T-helper 22 cell (primary cell): Measurements from ENCODE around the gene BHLHE40.

Experiments used
- DNase-seq: peaks from one replicate; pipeline ENCODE4 v3.0.0-alpha.2; 2020; ENCODE audit warnings: low read depth

Gene BHLHE40

GRCh38 chr3:4979428-4980228 lies at the start of gene BHLHE40:
Gene BHLHE40 (plus strand): TSS chr3:4979437. CDS start chr3:4979719, 282 bp downstream.
- DNase-seq, result no peak

DNA sequence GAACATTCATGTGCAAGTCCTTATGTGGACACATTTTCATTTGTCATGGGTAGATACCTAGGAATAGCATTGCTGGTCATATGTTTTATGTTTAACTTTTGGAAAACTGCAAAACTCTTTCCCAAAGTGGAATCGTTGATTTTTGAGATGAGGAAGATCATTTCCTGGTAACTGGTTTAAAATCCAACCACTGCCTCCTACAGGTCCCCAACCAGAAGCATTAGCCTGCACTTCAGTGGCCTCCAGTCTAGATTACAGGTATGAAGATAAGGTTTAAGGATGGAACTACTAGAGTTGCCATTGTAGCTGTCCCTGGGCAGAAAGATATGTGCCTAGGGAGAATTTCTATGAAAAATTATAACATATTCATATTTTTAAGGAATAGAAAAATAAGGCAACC lies 48.7 kb upstream of the BHLHE40 start:
- no peak for DNase-seq

DNA sequence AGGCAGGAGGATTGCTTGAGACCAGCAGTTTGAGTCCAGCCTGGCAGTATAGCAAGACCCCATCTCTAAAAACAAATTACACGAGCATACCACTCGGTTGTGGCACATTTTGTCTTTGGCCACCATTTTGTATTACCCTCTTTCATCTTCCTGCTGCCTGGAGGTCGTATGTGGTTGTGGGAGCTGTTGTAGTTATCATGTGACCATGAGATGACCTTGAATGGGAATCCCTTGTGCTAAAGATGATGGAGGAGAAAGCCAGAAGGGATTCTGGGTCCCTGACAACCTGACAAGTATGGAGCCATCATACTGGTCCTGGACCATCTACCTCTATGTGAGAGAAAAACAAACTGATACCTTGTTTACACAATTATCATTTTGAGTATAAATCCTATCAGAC lies 45.2 kb upstream of the BHLHE40 start:
- no peak for DNase-seq

- no peak for DNase-seq
Measured at GRCh38 chr3:4935347-4935746, 43.9 kb upstream of the BHLHE40 start.

DNA sequence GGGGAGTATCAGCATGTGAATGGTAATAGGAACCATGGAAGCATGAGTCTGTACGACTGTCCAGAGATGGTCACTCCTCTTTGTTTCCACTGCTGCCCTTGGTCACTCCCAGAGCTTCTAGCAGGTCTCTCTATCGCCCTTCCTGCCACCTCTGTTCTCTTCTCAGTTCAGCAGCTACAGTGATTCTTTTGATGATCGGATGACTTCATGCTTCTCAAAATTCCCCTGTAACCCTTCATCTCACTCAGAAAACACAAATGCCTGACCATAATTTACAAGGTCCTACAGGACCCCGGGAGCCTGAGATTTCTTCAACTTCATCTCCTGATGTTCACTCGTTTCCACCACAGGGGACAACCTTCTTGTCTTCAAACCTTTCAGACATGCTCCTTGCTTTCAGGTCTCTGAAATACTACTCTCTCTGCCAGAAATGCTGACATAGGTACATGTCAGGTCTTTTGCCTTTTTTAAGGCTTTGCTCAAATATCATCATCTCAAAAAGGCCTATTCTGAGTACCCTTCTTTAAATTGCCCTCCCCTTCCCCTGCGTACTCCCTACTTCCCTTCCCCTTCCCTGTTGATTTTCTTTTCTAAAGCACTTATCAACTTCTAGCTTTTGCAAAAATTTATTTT lies 42.1 kb upstream of the BHLHE40 start:
- no peak for DNase-seq

DNA sequence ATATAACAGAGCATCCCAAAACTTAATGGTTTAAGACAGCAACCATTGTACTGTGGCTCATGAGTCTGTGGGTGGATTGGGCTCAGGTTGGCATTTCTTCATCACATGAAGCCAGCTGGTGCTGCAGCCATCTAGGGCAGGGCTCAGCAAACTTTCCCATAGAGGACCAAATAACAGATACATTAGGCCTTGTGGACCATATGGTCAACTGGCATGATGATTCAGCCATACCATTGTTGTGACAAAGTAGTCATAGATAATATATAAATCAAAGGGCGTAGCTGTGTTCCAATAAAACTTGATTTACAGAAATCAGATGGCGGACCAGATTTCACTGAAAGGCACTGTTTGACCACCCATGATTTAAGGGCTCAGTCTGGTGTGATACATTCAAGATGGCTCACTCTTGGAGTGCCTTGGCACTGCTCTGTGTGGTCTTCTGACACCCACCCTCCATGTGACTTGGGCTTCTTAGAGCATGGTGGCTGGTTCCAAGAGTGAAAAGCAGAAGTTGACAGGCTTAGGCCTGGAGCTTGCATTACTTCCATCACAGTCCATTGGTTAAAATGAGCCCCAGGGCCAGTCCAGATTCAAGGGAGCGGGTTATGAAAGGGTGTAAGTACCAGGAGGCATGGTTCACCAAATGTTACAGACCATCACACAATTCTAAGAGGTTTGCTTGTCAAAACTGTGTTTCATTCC lies 40.8 kb upstream of the BHLHE40 start:
- no peak for DNase-seq

DNA sequence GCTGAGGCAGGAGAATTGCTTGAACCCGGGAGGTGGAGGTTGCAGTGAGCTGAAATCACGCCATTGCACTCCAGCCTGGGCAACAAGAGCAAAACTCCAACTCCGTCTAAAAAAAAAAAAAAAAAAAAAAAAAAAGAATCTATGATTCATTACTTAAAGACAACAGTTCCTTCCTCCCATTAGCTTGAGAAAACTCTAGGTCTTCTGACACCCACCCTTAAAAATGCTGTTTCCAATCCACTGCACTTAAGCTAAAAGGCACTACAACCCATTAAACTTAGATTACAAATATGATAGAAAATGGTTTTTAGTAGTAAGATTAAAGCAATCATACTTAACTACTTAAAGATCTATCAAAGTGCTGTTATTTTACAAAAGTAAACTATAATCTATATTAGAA lies 40.0 kb upstream of the BHLHE40 start:
- no peak for DNase-seq

DNA sequence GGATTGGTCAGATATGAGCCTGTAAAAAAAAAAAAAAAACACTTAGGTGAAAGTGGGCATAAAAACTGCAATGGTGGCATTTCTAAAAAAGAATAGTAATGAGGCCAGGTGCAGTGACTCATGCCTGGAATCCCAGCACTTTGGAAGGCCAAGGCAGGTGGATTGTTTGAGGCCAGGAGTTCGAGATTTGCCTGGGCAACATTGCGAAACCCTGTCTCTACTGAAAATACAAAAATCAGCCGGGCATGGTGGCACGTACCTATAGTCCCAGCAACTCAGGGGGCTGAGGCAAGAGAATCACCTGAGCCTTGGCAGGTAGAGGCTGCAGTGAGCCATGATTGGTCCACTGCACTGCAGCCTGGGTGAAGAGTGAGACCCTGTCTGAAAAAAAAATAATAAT lies 38.3 kb upstream of the BHLHE40 start:
- no peak for DNase-seq

DNA sequence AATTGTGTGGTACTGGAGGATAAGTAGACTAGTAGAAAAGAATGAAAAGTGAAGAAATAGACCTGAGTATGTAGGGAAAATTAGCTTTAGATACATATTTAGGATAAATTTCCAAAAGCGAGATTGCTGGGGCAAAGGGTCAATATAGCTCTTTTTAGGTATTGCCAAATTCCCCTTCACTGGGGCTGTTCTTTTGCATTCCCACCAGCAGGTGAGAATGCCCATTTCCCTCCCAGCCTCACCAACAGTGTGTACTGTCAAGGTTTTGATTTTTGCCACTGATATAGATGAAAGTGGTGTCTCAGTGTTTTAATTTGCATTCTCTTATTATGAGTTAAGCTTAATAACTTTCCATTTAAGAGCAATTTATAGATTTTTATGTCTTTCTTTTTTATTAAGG lies 35.7 kb upstream of the BHLHE40 start:
- DNase-seq, result no peak

DNA sequence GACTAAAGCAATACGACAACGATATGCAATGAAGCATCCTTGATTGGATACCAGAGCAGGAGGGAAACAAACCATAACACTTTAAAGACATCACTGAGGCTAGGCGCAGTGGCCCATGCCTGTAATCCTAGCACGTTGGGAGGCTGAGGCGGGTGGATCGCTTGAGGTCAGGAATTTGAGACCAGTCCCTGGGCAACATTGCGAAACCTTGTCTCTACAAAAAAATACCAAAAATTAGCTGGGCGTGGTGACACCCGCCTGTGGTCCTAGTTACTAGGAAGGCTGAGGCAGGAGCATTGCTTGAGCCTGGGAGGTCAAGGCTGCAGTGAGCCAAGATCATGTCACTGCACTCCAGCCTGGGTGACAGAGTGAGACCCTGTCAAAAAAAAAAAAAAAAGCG lies 33.9 kb upstream of the BHLHE40 start:
- no peak for DNase-seq

DNA sequence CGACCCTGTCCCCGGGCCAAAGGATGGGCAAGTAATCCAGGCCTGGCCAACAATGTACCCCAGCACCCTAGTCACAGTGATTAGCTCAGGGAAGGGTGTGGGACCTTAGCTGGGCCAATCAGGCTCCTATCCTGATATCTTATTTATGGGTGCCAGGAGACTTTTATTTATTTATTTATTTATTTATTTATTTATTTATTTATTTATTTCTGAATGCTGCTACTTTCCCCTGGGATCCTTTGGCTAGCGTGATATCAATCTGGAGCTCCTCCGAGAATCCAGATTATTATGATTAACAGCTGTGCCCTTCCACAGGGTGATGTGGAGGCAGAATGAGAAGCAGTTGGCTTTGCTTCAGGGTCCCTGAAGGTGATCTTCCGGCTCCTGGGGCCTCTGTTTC lies 32.2 kb upstream of the BHLHE40 start:
- no peak for DNase-seq

- no peak for DNase-seq
Measured at GRCh38 chr3:4948395-4948794, 30.8 kb upstream of the BHLHE40 start.

GRCh38 chr3:4949004-4949403 lies 30.2 kb upstream of the BHLHE40 start:
- no peak for DNase-seq

DNA sequence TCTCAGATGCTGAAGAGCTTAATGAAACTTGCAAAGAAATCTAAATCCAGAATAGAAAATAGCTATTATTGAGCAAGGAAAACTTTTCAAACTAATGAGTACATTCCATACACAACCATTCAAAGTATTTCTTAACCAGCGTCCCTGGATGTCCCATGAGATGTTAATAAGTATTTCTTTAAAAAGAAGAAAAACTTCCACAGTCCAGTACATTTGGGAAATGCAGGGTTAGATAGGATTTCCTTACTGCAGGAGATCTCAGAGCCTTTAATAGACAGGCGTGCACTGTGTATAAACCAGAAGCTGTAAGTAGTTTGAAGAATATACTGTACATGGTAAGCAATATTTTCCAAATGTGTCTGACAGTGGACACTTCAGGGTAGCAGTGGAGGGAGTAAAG lies 29.6 kb upstream of the BHLHE40 start:
- no peak for DNase-seq

GRCh38 chr3:4950351-4950784 lies 28.9 kb upstream of the BHLHE40 start:
- no peak for DNase-seq

DNA sequence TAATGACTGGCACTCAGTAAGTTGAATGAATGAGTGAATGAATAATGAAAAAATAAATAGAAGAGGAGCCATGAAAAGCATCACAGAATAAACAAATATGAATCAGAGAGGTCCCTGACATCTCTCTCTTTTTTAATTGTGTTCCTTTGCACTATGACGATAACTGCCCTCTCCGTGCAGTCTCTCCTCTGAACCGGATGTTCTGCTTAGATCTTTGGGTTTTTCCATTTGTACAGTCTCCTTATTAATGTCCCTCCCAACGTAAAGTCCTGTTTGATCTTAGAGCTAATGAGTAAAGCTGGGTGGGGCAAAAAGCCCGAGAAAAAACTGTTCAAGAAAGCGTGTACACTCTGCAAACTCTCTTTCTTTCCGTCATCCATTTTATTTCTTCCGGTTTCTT lies 28.3 kb upstream of the BHLHE40 start:
- DNase-seq, result no peak

DNA sequence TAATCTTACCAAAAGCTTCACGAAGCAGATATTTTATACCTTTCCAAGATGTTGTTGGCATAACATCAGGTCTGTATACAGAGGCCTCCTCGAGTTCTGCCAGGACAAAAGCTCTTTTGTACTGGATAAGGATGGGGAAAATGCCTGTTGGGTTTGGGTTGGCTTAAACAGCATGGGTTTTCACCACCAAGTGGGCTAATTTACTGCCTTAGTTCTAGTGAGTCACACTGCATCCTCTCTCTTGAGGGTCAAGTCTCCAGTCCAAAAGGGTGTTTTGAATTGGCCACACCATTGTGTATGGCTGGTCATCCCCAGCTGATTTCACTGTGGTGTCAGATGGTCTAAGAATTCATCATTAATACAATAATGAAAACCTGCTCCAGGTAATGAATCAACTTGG lies 26.1 kb upstream of the BHLHE40 start:
- no peak for DNase-seq

- DNase-seq, result no peak
Measured at GRCh38 chr3:4954256-4955000, 24.8 kb upstream of the BHLHE40 start.

GRCh38 chr3:4956099-4956498 lies 23.1 kb upstream of the BHLHE40 start:
- DNase-seq, result no peak

DNA sequence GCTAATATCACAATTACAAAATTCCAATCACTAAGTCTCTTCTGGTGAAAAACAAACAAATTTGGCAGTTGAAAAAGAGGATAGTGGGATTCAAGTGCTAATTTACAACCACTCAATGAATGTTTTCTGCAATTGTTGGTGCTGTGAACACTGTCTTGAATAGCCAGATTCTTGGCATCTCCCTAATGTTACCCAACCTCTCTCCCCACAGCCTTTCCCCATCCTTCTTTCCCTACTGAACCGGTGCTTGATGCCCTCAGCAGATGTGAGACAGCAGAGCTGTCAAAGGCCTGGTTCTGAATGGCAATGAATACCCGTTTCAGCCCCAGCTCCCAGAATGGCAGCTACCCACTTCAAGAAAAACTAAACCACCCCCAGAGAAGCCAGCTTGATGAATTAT lies 22.5 kb upstream of the BHLHE40 start:
- DNase-seq, result no peak

DNA sequence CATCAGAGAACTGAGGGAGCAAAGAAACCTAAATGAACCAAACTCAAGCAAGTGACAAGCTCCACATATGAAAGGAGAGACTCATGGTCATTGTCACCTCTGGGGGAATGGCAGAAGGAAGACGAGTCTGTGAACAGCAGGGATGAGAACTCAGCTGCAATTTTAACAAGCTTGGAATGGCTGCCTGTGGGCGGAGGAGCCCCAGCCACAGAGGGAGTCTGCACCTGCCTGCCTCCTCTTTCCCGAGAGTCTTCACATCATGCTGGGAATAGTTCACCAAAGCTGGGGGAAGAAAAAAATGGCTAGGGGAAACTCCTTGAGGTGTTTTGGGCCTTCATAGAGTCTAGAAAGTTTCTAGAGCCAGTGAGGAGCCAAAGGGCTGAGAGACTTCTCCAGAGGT lies 21.3 kb upstream of the BHLHE40 start:
- DNase-seq, result no peak

GRCh38 chr3:4959180-4959579 lies 20.1 kb upstream of the BHLHE40 start:
- no peak for DNase-seq
